SK-N-MC (cell line): Measurements from ENCODE around the gene NEMP2.

Source experiments
- EZH2 ChIP-seq: fragments of 200-600 bp; sonication (generic); IDR thresholded peaks from one replicate; pipeline ENCODE4 v1.6.1; 2017; ENCODE audit warnings: antibody characterized with exemption
- FOXP2 ChIP-seq: optimal IDR thresholded peaks from 2 replicates; pipeline ENCODE3; 2011; ENCODE audit warnings: mild to moderate bottlenecking, moderate library complexity; ENCODE audit not compliant: insufficient read depth; ENCODE audit errors: extremely low read length, control extremely low read depth
- POLR2AphosphoS5 ChIP-seq: IDR thresholded peaks from 2 replicates; pipeline ENCODE4 v1.6.1; 2012; ENCODE audit warnings: mild to moderate bottlenecking, low read depth, low read length, borderline replicate concordance

GRCh38 chr2:190488516-190489233 lies 45.8 kb downstream of the NEMP2 start:
- TF ChIP-seq EZH2, result no peak
- TF ChIP-seq POLR2AphosphoS5, result no peak
- TF ChIP-seq FOXP2, result no peak
